NCI-H524 (cell line): ENCODE measurements around the gene POC5.
A peak's percentile ranks its signal among the peaks of the same experiment; 100 is the strongest.
"Not testable (repeated sequence)": the region's sequence is repeated elsewhere in the genome, so short reads cannot be mapped to it uniquely, and the experiment has no call there.

Experiments used
- DNase-seq, 2 experiments: peaks; one replicate each; lab custom pipeline; 2025; lab: John Stamatoyannopoulos, UW

The POC5 gene

GRCh38 chr5:75717082-75717922, at the start of gene POC5:
Gene POC5, minus strand, starts transcription at chr5:75717437. Its CDS starts 4,500 bp downstream, at chr5:75712937.
- DNase-seq: peak; percentile 92 to 97

GRCh38 chr5:75758116-75758515, 40.9 kb upstream of the POC5 start:
- no peak for DNase-seq

GRCh38 chr5:75756981-75757380, 39.7 kb upstream of the POC5 start:
- DNase-seq: no peak

- DNase-seq: no peak
Observed at GRCh38 chr5:75756211-75756610, 39.0 kb upstream of the POC5 start.

GRCh38 chr5:75753182-75753581, 35.9 kb upstream of the POC5 start:
- peak; percentile 58 to 87 for DNase-seq

- DNase-seq: no peak
Observed at GRCh38 chr5:75744355-75744754, 27.1 kb upstream of the POC5 start.

- DNase-seq: no peak
Observed at GRCh38 chr5:75736273-75736672, 19.0 kb upstream of the POC5 start.

- peak; percentile 9 to 49 for DNase-seq
Observed at GRCh38 chr5:75734913-75735789, 17.9 kb upstream of the POC5 start.

GRCh38 chr5:75733767-75734166, 16.5 kb upstream of the POC5 start:
- no peak for DNase-seq

GRCh38 chr5:75731515-75731914, 14.3 kb upstream of the POC5 start:
- not testable (repeated sequence) for DNase-seq

- DNase-seq: no peak
Observed at GRCh38 chr5:75729321-75729720, 12.1 kb upstream of the POC5 start.

GRCh38 chr5:75727931-75728330, 10.7 kb upstream of the POC5 start:
- no peak for DNase-seq

- not testable (repeated sequence) for DNase-seq
Observed at GRCh38 chr5:75726224-75726623, 9.0 kb upstream of the POC5 start.

GRCh38 chr5:75723378-75723777, 6.1 kb upstream of the POC5 start:
- no peak for DNase-seq

GRCh38 chr5:75721573-75721972, 4.3 kb upstream of the POC5 start:
- DNase-seq: no peak

GRCh38 chr5:75720882-75721281, 3.6 kb upstream of the POC5 start:
- no peak for DNase-seq

- DNase-seq: peak in 1 of 2 experiments; percentile 37
Observed at GRCh38 chr5:75716715-75717081, 539 bp downstream of the POC5 start.

- DNase-seq: no peak
Observed at GRCh38 chr5:75712091-75712490, 5.1 kb downstream of the POC5 start.

- no peak for DNase-seq
Observed at GRCh38 chr5:75711151-75711550, 6.1 kb downstream of the POC5 start.

GRCh38 chr5:75710637-75711036, 6.6 kb downstream of the POC5 start:
- no peak for DNase-seq

- no peak for DNase-seq
Observed at GRCh38 chr5:75707911-75708509, 9.2 kb downstream of the POC5 start.

GRCh38 chr5:75706775-75707174, 10.5 kb downstream of the POC5 start:
- DNase-seq: no peak

GRCh38 chr5:75706016-75706415, 11.2 kb downstream of the POC5 start:
- DNase-seq: peak; percentile 20 to 67
